Heart right ventricle (tissue), 16 donors: Measurements from ENCODE around the gene RALGPS1. TPM values are rescaled to one million over a fixed set of nuclear protein-coding genes. Genes with fewer than 3 reads are reported as not detected.

Experiments used
- ATAC-seq, 8 donors: fragments of 200-7000 bp; cut with Tn5 transposase; one replicate each; pipeline ENCODE4 v1.9.1; 2020; ENCODE audit warnings: mild to moderate bottlenecking in 8 of 8, moderate library complexity in 8 of 8, moderate number of reproducible peaks in 1 of 8
- DNase-seq, 2 donors: peaks; one replicate each; pipeline ENCODE4 v3.0.0-alpha.2; 2020
- H3K27ac ChIP-seq, 10 donors: fragments of 200-600 bp; sonication (generic) in 2 of 10; one replicate each; pipeline versions ENCODE4 v1.5.0 to v1.8.0; 2020 to 2022; ENCODE audit warnings: mild to moderate bottlenecking in 3 of 10
- H3K27me3 ChIP-seq, 7 donors: fragments of 200-600 bp; one replicate each; pipeline ENCODE4 v1.8.0; 2021 to 2022; ENCODE audit warnings: mild to moderate bottlenecking in 2 of 7
- H3K36me3 ChIP-seq, 9 donors: fragments of 200-600 bp; sonication (generic) in 1 of 9; one replicate each; pipeline versions ENCODE4 v1.5.0 to v1.8.0; 2020 to 2022; ENCODE audit warnings: mild to moderate bottlenecking in 2 of 9
- H3K4me1 ChIP-seq, 9 donors: fragments of 200-600 bp; sonication (generic) in 1 of 9; one replicate each; pipeline versions ENCODE4 v1.5.0 to v1.8.0; 2020 to 2022; ENCODE audit warnings: mild to moderate bottlenecking in 4 of 9
- H3K4me3 ChIP-seq, 10 donors: fragments of 200-600 bp; sonication (generic) in 2 of 10; one replicate each; pipeline versions ENCODE4 v1.5.0 to v1.8.0; 2020 to 2022; ENCODE audit warnings: mild to moderate bottlenecking in 7 of 10, moderate library complexity in 2 of 10
- H3K9me3 ChIP-seq, 11 donors: fragments of 200-600 bp in 10 of 11; sonication (generic) in 2 of 11; one replicate each; pipeline versions ENCODE4 v1.5.0 to v1.8.0; 2013 to 2022; ENCODE audit warnings: mild to moderate bottlenecking in 2 of 11, control low read depth in 1 of 11, moderate library complexity in 1 of 11
- CTCF ChIP-seq, 9 donors: fragments of 200-600 bp; sonication (generic) in 2 of 9; IDR thresholded peaks; one replicate each; pipeline versions ENCODE4 v1.5.0 to v1.8.0; 2021 to 2022; ENCODE audit warnings: antibody characterized with exemption in 9 of 9, mild to moderate bottlenecking in 5 of 9, moderate library complexity in 1 of 9
- WGBS, 2 donors: extraction: QIAGEN DNeasy Blood & Tissue Kit; methylation state at CpG; one replicate each; pipeline ENCODE4 v1.1.7; 2013; ENCODE audit warnings: inconsistent platforms in 1 of 2; 5-methylcytosine and 5-hydroxymethylcytosine counted together
- intact Hi-C, 10 donors: fragments of 100-400 bp; cut with DNase I; formaldehyde crosslinking; loops; one replicate each; pipeline versions ENCODE4 v1.11.1 to v1.14.2; 2022
- polyA plus RNA-seq, 2 donors: library from polyadenylated mRNA; stranded (reverse); fragments of 200-250 nt; gene quantifications; one replicate each; pipeline ENCODE4 v1.2.3, GENCODE V29; 2013
- total RNA-seq, 10 donors: library from RNA; stranded (reverse); fragmentation: NEBNext Ultra II Directional in 3 of 10; extraction: Animal tissue kit (Norgen Biotek cat#: 25700) in 3 of 10; gene quantifications; one replicate each; pipeline versions ENCODE4 v1.2.1 to v1.2.4, GENCODE V29; 2021 to 2023
- donor health status: Arrhythmogenic right ventricular cardiomyopathy.
- donor health status: ischemic (EF 13 %, LVEDD 7.1; RV severe dilation, severe dysfunction).
- donor health status: healthy with polysubstance abuse.
- donor health status: DM: no; HTN: yes; CAD: no.
- donor health status: DM: no; HTN: no; CAD: no.
- donor health status: ischemic (EF 25% LVEDD 6.9; RV normal size, moderate dysfunction).
- donor health status: ischemic (EF 25% LVEDD 5.7; RV mildly dilated, moderate dysfunction).
- donor health status: healthy.
- donor health status: DM: yes; HTN: yes; CAD: no.
- donor health status: Ischemic cardiomyopathy.
- donor health status: ischemic (EF 35%, LVEDD 5.7; RV mildly dilated, moderate dysfunction).
- donor health status: nonischemic (EF 11% LVEDD 7.7; RV severe dilation, severe dysfunction).
- donor health status: DM: yes; HTN: yes; CAD: no.
- donor health status: PGD.
- donor health status: ischemic (EF 29% LVEDD 5.4; RV normal size, mild dysfunction).
- donor health status: nonischemic (EF 23%, LVEDD 6.1; RV moderate dilation, normal function).

Gene RALGPS1
- total and polyA plus RNA-seq, 12 donors, result 4.2 to 25.0 (median 16.8) TPM

GRCh38 chr9:127233989-127234388 lies 319.4 kb downstream of the RALGPS1 start:
- Histone ChIP-seq H3K36me3 (peaks cover 0 to 16% (median 0%) of the 10 kb centered on the region in 9 donors), H3K27me3 (no peaks in the 10 kb centered on the region), H3K9me3 (no peaks in the 10 kb centered on the region), H3K27ac (peak overlapping the region in 4 of 10 donors; percentile 22 to 59 (median 44)), H3K4me3 (no peak overlapping the region), H3K4me1 (peaks cover 0 to 27% (median 11%) of the 10 kb centered on the region in 9 donors)
- no peak for DNase-seq
- 67 to 74% methylated on average over 1 of the region's 1 CpG for WGBS, 2 donors
- no peak for TF ChIP-seq CTCF (IDR thresholded peaks at IDR 0.05)
- ATAC-seq, result no peak
- intact Hi-C loops, result no loop called here

- intact Hi-C loops, result loop anchor here in 1 of 10 donors (5.0 kb wide), 1 partner anchor 160 kb away; the partner anchor contains the start of gene SLC2A8
- H3K36me3 ChIP-seq, result peaks cover 0 to 16% (median 0%) of the 10 kb centered on the region in 9 donors
- H3K27me3 ChIP-seq, result no peaks in the 10 kb centered on the region
- peak in 4 of 8 donors; percentile 36 to 56 (median 42) for ATAC-seq
- H3K9me3 ChIP-seq, result no peaks in the 10 kb centered on the region
- no peak for TF ChIP-seq CTCF (IDR thresholded peaks at IDR 0.05)
- peak overlapping the region in 2 of 10 donors; percentile 2 to 45 for H3K27ac ChIP-seq
- whole genome bisulfite sequencing, 2 donors, result 72 to 79% methylated on average over 4 of the region's 4 CpGs
- no peak overlapping the region for H3K4me3 ChIP-seq
- H3K4me1 ChIP-seq, result peaks cover 0 to 30% (median 10%) of the 10 kb centered on the region in 9 donors
- no peak for DNase-seq
Measured at GRCh38 chr9:127237801-127238200, 323.2 kb downstream of the RALGPS1 start.

GRCh38 chr9:127241354-127241753 lies 326.8 kb downstream of the RALGPS1 start:
- H3K4me1 ChIP-seq, result peaks cover 0 to 29% (median 9%) of the 10 kb centered on the region in 9 donors
- peaks cover 0 to 30% (median 0%) of the 10 kb centered on the region in 9 donors for H3K36me3 ChIP-seq
- no peak overlapping the region for H3K4me3 ChIP-seq
- no peak for TF ChIP-seq CTCF (IDR thresholded peaks at IDR 0.05)
- H3K27me3 ChIP-seq, result no peaks in the 10 kb centered on the region
- H3K9me3 ChIP-seq, result no peaks in the 10 kb centered on the region
- H3K27ac ChIP-seq, result no peak overlapping the region
- ATAC-seq (no peak), DNase-seq (no peak)
- WGBS, 2 donors, result 86 to 90% methylated on average over 2 of the region's 2 CpGs
- intact Hi-C loops, result loop anchor here in 1 of 10 donors (10.0 kb wide), 1 partner anchor 103 kb away; no protein-coding TSS in a partner anchor

GRCh38 chr9:127244609-127245601 lies 330.3 kb downstream of the RALGPS1 start:
- DNase-seq, result peak; percentile 97 to 98
- ATAC-seq, result peak; percentile 99 to 100 (median 100)
- 7 to 8% methylated on average over 53 of the region's 53 CpGs for WGBS, 2 donors
- Histone ChIP-seq H3K9me3 (no peaks in the 10 kb centered on the region), H3K4me3 (peak overlapping the region; percentile 42 to 71 (median 60)), H3K27me3 (no peaks in the 10 kb centered on the region), H3K4me1 (peaks cover 0 to 22% (median 8%) of the 10 kb centered on the region in 9 donors), H3K36me3 (peaks cover 0 to 14% (median 0%) of the 10 kb centered on the region in 9 donors), H3K27ac (peak overlapping the region in 9 of 10 donors; percentile 65 to 87 (median 81))
- peak in 1 of 9 donors; percentile 11 for TF ChIP-seq CTCF (IDR thresholded peaks at IDR 0.05)
- intact Hi-C loops, result loop anchor here in 3 of 10 donors (1.0 to 10.0 kb wide), 3 partner anchors 18 to 100 kb away; no protein-coding TSS in a partner anchor
